Measurements from ENCODE around the gene AZU1.
"Not testable (repeated sequence)": the region's sequence is repeated elsewhere in the genome, so short reads cannot be mapped to it uniquely, and the experiment has no call there.

Gene AZU1

DNA sequence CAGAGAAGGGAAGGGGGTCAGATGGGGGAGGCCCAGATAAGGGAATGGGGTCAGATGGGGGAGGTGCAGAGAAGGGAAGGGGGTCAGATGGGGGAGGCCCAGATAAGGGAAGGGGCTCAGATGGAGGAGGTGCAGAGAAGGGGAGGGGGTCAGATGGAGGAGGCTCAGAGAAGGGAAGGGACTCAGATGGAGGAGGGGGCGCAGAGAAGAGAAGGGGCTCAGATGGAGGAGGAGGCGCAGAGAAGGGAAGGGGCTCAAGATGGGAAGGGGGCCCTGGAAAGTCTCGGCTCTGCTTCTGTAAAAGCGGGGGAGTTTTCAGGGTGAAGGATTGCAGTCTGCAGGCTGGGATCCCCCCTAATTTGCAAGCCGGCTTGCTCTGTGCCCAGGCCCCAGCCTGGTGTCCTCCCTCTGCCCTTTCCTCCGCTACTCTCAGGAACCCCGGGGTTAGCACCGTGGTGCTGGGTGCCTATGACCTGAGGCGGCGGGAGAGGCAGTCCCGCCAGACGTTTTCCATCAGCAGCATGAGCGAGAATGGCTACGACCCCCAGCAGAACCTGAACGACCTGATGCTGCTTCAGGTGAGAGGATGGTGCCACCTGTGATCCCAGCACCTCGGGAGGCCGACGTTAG lies 1.6 kb downstream of the AZU1 start:
- TF ChIP-seq, protein P1, sequence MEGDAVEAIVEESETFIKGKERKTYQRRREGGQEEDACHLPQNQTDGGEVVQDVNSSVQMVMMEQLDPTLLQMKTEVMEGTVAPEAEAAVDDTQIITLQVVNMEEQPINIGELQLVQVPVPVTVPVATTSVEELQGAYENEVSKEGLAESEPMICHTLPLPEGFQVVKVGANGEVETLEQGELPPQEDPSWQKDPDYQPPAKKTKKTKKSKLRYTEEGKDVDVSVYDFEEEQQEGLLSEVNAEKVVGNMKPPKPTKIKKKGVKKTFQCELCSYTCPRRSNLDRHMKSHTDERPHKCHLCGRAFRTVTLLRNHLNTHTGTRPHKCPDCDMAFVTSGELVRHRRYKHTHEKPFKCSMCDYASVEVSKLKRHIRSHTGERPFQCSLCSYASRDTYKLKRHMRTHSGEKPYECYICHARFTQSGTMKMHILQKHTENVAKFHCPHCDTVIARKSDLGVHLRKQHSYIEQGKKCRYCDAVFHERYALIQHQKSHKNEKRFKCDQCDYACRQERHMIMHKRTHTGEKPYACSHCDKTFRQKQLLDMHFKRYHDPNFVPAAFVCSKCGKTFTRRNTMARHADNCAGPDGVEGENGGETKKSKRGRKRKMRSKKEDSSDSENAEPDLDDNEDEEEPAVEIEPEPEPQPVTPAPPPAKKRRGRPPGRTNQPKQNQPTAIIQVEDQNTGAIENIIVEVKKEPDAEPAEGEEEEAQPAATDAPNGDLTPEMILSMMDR (IDR thresholded peaks at IDR 0.05; ENCODE audit: extremely low read depth, missing control alignments) = no peak

DNA sequence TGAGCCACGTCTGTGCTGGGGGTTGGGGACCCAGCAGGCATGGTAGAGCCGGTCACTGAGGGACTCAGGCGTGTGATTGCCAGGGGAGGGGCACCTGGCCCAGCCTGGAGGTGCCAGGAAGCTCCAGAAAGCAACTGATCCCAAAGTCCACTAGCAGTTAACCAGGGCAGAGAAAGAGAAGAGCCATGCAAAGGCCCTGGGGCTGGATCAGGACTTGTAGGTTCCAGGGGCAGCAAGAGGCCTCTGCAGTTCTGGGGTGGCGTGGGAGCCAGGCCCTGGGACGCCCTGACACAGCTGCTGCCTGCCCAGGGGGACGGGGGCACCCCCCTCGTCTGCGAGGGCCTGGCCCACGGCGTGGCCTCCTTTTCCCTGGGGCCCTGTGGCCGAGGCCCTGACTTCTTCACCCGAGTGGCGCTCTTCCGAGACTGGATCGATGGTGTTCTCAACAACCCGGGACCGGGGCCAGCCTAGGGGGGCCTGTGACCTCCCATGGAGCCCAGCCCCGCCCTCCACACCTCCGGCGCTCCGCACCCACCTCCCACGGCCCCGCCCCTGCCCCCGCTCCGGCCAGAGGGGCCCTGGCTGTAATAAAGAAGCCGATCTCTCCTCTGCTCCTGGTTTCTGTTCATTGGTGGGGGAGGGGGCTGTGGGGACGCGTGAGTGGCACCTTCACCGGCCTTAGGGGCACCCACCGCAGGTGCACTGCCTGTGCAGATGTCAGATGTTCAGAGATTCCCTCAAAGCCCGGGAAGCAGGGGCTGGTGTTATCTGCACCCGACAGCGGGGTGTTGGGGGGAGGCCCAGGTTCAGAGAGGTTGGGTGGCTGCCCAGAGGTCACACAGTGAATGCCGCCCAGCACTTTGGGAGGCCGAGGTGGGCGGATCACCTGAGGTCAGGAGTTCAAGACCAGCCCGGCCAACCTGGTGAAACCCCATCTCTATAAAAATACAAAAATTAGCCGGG lies 4.1 kb downstream of the AZU1 start:
- TF ChIP-seq, protein P1 (IDR thresholded peaks at IDR 0.05; ENCODE audit: extremely low read depth, missing control alignments) = no peak
- no peak for DNase-seq (ENCODE audit: low spot score)

More for the DNA sequence above, 1.6 kb downstream of the AZU1 start:
- DNase-seq (ENCODE audit: low spot score) = no peak

- TF ChIP-seq, protein P1 (IDR thresholded peaks at IDR 0.05; ENCODE audit: extremely low read depth, missing control alignments) = no peak
- no peak for DNase-seq (ENCODE audit: low spot score)
Measured at GRCh38 chr19:834216-834615, 6.6 kb downstream of the AZU1 start.

GRCh38 chr19:835210-835810 lies 7.7 kb downstream of the AZU1 start:
- no peak for DNase-seq (ENCODE audit: low spot score)
- TF ChIP-seq, protein P1 (IDR thresholded peaks at IDR 0.05; ENCODE audit: extremely low read depth, missing control alignments) = no peak

DNA sequence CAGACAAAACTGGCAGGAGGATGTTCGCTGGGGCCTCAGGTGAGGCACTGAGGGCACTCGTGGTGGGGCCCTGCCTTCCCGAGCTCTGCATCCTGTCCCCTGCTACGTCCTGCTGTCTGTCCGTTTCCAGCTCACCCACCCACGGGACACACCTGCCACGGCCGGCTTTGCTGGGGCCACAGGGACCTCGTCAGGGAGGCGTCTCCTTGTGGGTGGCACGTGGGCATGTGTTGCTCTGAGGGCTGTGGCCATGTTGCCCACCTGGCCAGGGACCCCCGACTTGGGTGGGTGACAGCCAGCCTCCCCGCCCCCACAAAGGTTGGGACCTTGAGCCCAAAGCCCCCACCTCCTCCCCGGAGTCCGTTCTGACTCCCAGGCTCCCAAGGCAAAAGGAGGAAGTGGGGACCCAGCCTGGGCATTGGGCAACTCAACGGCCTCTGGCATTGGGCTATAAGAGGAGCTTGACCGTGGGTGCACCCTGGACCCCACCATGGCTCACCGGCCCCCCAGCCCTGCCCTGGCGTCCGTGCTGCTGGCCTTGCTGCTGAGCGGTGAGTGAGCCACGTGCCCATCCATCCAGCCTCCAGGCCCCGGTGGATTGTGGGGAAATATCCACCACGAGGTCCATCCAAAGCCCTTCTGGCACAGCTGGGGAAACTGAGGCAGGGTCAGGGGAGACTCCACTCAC lies 13.0 kb downstream of the AZU1 start, which contains the start of gene PRTN3:
Gene PRTN3, plus strand, starts transcription at position 481 of the 688 bp plus-strand sequence. Its CDS starts 10 bp downstream, at position 491.
- DNase-seq (ENCODE audit: low spot score) = no peak
- TF ChIP-seq, protein P1 (IDR thresholded peaks at IDR 0.05; ENCODE audit: extremely low read depth, missing control alignments) = no peak

DNA sequence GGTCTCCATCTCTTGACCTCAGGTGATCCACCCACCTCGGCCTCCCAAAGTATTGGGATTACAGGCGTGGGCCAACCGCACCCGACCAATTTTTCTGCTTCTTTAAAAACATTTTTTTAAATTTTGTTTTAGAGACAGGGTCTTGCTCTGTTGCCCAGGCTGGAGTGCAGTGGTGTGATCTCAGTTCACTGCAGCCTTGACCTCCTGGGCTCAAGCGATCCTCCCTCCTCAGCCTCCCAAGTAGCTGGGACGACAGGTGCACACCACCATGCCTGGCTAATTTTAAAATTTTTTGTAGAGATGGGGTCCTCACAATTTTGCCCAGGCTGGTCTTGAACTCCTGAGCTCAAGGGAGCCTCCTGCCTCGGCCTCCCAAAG lies 15.2 kb downstream of the AZU1 start:
- DNase-seq (ENCODE audit: low spot score) = not testable (repeated sequence)

- no peak for DNase-seq (ENCODE audit: low spot score)
- TF ChIP-seq, protein P1 (IDR thresholded peaks at IDR 0.05; ENCODE audit: extremely low read depth, missing control alignments) = no peak
Measured at GRCh38 chr19:843180-843835, 15.7 kb downstream of the AZU1 start.
